Hepatocyte (in vitro differentiated cells): ENCODE measurements around the gene PLS3. TPM values are rescaled to one million over a fixed set of nuclear protein-coding genes. Genes with fewer than 3 reads are reported as not detected.

Experiments used
- DNase-seq: peaks from one replicate; pipeline ENCODE4 v3.0.0-alpha.2; 2016; ENCODE audit warnings: low spot score
- H2AFZ ChIP-seq: fragments of 200-600 bp; sonication (generic); 2 replicates; pipeline ENCODE4 v1.6.0; 2016; ENCODE audit warnings: antibody characterized with exemption, mild to moderate bottlenecking
- H3K27ac ChIP-seq: fragments of 200-600 bp; sonication (generic); 2 replicates; pipeline ENCODE4 v1.5.1; 2016; ENCODE audit warnings: mild to moderate bottlenecking
- H3K27me3 ChIP-seq: fragments of 200-600 bp; sonication (generic); 2 replicates; pipeline ENCODE4 v1.6.1; 2016
- H3K36me3 ChIP-seq: fragments of 200-600 bp; sonication (generic); replicated peaks from 2 replicates; pipeline ENCODE4 v1.5.1; 2016; ENCODE audit warnings: low read depth; ENCODE audit not compliant: insufficient read depth
- H3K4me1 ChIP-seq: fragments of 200-600 bp; sonication (generic); 2 replicates; pipeline ENCODE4 v1.5.1; 2016; ENCODE audit warnings: mild to moderate bottlenecking, moderate library complexity; ENCODE audit not compliant: insufficient read depth
- H3K4me2 ChIP-seq: fragments of 200-600 bp; sonication (generic); 2 replicates; pipeline ENCODE4 v1.6.0; 2016
- H3K4me3 ChIP-seq: fragments of 200-600 bp; sonication (generic); 2 replicates; pipeline ENCODE4 v1.5.1; 2016; ENCODE audit warnings: mild to moderate bottlenecking
- H3K79me2 ChIP-seq: fragments of 200-600 bp; sonication (generic); 2 replicates; pipeline ENCODE4 v1.6.0; 2017; ENCODE audit warnings: mild to moderate bottlenecking
- H3K9me2 ChIP-seq: fragments of 200-600 bp; sonication (generic); replicated peaks from 2 replicates; pipeline ENCODE4 v1.6.0; 2017; ENCODE audit warnings: mild to moderate bottlenecking; ENCODE audit not compliant: insufficient read depth
- H3K9me3 ChIP-seq: fragments of 200-600 bp; sonication (generic); 2 replicates; pipeline ENCODE4 v1.5.1; 2016; ENCODE audit warnings: low read depth, mild to moderate bottlenecking
- H4K20me1 ChIP-seq: fragments of 200-600 bp; sonication (generic); 2 replicates; pipeline ENCODE4 v1.6.0; 2016; ENCODE audit warnings: mild to moderate bottlenecking; ENCODE audit not compliant: insufficient read depth, poor library complexity, severe bottlenecking
- EZH2 ChIP-seq: fragments of 200-600 bp; sonication (generic); IDR thresholded peaks from 2 replicates; pipeline ENCODE4 v1.6.1; 2016; ENCODE audit warnings: antibody characterized with exemption, mild to moderate bottlenecking, borderline replicate concordance
- EZH2phosphoT487 ChIP-seq: fragments of 200-600 bp; sonication (generic); IDR thresholded peaks from one replicate; pipeline ENCODE4 v1.6.1; 2018; ENCODE audit warnings: antibody characterized with exemption, mild to moderate bottlenecking, low read depth, moderate library complexity; ENCODE audit not compliant: unreplicated experiment, severe bottlenecking
- WGBS: methylation state at CpG from one replicate; pipeline ENCODE4 v1.1.6; 2016; ENCODE audit warnings: low lambda C conversion rate; ENCODE audit errors: missing lambda C conversion rate; 5-methylcytosine and 5-hydroxymethylcytosine counted together
- polyA plus RNA-seq: library from polyadenylated mRNA; unstranded; fragments of >200 nt; fragmentation: Nextera tagmentation; extraction: Ambion mirVana; gene quantifications from 2 replicates; pipeline ENCODE4 v1.2.1, GENCODE V29; 2016
- total RNA-seq: library from RNA; depleted of rRNA; stranded (reverse); fragments of >200 nt; gene quantifications from 2 replicates; pipeline ENCODE4 v1.2.3, GENCODE V29; 2014
- TF ChIP-seq, protein P1 (sequence below): fragments of 200-600 bp; sonication (generic); IDR thresholded peaks from 2 replicates; pipeline ENCODE4 v1.5.1; 2016; ENCODE audit warnings: antibody characterized with exemption, mild to moderate bottlenecking; ENCODE audit not compliant: poor library complexity

The PLS3 gene
- total and polyA plus RNA-seq, 2 experiments from 2014 or later, result 277 to 361 TPM

DNA sequence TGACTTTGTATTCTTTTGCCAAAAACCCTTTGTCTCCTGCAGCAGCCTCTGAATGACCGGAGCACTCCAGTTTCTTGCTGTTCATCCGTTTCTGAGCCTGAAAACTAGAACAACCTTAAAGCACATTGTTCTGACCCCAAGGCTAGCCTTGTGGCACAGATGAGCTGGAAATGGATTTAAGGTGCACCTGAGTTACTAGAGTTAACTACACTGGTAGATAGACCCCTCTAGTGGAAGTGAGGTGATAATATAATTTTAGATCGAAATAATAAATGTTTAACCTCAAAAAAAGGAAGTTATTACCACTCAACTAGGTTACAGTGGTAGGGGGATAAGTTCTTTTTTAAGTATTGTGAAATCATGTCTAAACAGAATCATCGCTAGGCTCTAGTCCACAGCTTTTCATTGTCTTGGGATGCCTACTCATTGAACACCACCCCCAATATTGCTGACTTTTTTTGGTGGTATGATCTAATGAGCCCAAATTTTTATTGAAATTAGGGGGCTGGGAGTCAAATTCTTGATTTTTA, 2.7 kb downstream of the PLS3 start:
- no peak for DNase-seq
- H3K4me3 ChIP-seq, result no peak overlapping the region
- no peaks in the 10 kb centered on the region for H3K9me3 ChIP-seq
- no peaks in the 10 kb centered on the region for H3K9me2 ChIP-seq
- no peaks in the 10 kb centered on the region for H4K20me1 ChIP-seq
- H3K4me1 ChIP-seq, result peaks cover 15% of the 10 kb centered on the region
- peaks cover 69% of the 10 kb centered on the region for H3K79me2 ChIP-seq
- H2AFZ ChIP-seq, result no peak overlapping the region
- peak overlapping the region; percentile 83 for H3K4me2 ChIP-seq
- WGBS, result 76% methylated on average over 4 of the region's 4 CpGs
- peak overlapping the region; percentile 98 for H3K27ac ChIP-seq
- TF ChIP-seq EZH2phosphoT487 (no peak), EZH2 (no peak)
- TF ChIP-seq, protein P1, sequence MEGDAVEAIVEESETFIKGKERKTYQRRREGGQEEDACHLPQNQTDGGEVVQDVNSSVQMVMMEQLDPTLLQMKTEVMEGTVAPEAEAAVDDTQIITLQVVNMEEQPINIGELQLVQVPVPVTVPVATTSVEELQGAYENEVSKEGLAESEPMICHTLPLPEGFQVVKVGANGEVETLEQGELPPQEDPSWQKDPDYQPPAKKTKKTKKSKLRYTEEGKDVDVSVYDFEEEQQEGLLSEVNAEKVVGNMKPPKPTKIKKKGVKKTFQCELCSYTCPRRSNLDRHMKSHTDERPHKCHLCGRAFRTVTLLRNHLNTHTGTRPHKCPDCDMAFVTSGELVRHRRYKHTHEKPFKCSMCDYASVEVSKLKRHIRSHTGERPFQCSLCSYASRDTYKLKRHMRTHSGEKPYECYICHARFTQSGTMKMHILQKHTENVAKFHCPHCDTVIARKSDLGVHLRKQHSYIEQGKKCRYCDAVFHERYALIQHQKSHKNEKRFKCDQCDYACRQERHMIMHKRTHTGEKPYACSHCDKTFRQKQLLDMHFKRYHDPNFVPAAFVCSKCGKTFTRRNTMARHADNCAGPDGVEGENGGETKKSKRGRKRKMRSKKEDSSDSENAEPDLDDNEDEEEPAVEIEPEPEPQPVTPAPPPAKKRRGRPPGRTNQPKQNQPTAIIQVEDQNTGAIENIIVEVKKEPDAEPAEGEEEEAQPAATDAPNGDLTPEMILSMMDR, result peak; percentile 18
- no peaks in the 10 kb centered on the region for H3K27me3 ChIP-seq
- H3K36me3 ChIP-seq, result no peaks in the 10 kb centered on the region

DNA sequence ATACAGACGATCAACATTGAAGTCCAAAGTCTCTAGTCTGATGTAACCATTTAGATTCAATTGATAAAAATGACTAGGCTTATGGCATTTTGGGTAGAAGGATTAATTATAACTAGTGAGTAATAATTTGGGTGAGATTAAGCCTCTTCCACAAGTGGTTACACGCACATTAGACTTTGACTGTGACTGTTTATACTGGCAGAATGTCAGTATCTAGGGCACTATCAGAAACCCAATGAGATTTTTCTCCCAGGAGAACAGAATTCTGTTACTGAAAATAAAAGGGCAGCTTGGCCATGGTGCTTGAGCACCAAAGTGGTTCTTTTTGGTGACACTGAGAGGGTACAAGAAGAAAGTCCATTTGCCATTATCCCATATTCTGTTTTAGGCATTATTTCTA, 3.3 kb downstream of the PLS3 start:
- Histone ChIP-seq H3K36me3 (no peaks in the 10 kb centered on the region), H3K27ac (peak overlapping the region; percentile 29), H3K4me3 (no peak overlapping the region), H2AFZ (no peak overlapping the region), H3K9me2 (no peaks in the 10 kb centered on the region), H3K9me3 (no peaks in the 10 kb centered on the region), H3K79me2 (peaks cover 74% of the 10 kb centered on the region), H3K4me2 (peak overlapping the region; percentile 83), H4K20me1 (no peaks in the 10 kb centered on the region), H3K27me3 (no peaks in the 10 kb centered on the region), H3K4me1 (peaks cover 15% of the 10 kb centered on the region)
- TF ChIP-seq EZH2 (no peak), EZH2phosphoT487 (no peak)
- TF ChIP-seq, protein P1, result no peak
- WGBS, result 74% methylated on average over 2 of the region's 2 CpGs
- no peak for DNase-seq

DNA sequence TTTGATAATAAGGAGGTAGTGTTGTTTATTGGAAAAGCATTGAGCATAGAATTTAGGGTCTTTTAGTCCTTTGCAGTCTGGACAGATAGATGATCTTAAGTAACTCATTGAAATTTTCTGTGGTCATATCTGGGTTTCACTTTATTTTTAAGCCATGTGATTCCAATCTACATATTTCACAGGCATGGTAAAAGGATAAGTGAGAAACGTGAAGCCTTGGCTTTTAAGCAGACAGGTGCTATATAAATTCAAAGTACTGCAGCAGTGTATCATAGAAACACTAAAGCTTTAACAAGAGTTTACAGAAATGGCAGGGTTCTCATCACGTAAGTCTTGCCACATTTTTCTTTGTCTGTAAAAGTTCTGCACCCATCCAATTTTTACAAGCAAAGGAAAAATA, 4.9 kb downstream of the PLS3 start:
- TF ChIP-seq EZH2phosphoT487, result no peak
- TF ChIP-seq EZH2, result no peak
- TF ChIP-seq, protein P1, result no peak
- no peak overlapping the region for H3K27ac ChIP-seq
- H2AFZ ChIP-seq, result no peak overlapping the region
- H3K27me3 ChIP-seq, result no peaks in the 10 kb centered on the region
- peaks cover 91% of the 10 kb centered on the region for H3K79me2 ChIP-seq
- no peaks in the 10 kb centered on the region for H3K9me3 ChIP-seq
- peak overlapping the region; percentile 83 for H3K4me2 ChIP-seq
- H3K36me3 ChIP-seq, result no peaks in the 10 kb centered on the region
- peaks cover 15% of the 10 kb centered on the region for H3K4me1 ChIP-seq
- WGBS, result 67% methylated on average over 2 of the region's 2 CpGs
- no peak for DNase-seq
- H4K20me1 ChIP-seq, result no peaks in the 10 kb centered on the region
- no peak overlapping the region for H3K4me3 ChIP-seq
- H3K9me2 ChIP-seq, result no peaks in the 10 kb centered on the region

DNA sequence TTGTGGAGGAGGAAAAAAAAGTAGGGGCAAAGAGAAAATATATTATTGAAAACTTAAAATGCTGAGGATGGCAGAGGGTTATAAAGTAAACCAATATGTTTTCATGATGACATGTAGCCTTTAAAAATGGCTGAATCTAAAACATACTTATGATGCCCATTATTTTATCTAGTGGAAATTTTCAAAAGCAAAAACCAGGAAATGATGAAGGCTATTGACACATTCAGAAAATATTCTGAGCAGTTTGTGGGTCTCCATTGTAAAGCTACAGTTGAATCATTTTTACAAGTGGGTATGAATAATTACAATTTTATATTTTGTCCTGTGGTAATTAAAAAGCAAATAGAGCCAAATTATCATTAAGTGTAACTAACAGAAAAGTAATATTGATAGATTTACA, 10.7 kb downstream of the PLS3 start:
- no peaks in the 10 kb centered on the region for H3K4me1 ChIP-seq
- H2AFZ ChIP-seq, result no peak overlapping the region
- H3K4me3 ChIP-seq, result no peak overlapping the region
- H3K4me2 ChIP-seq, result no peak overlapping the region
- TF ChIP-seq, protein P1, result no peak
- TF ChIP-seq EZH2, result no peak
- no peak for TF ChIP-seq EZH2phosphoT487
- no peaks in the 10 kb centered on the region for H3K9me2 ChIP-seq
- DNase-seq, result no peak
- H3K36me3 ChIP-seq, result no peaks in the 10 kb centered on the region
- no peaks in the 10 kb centered on the region for H3K27me3 ChIP-seq
- H3K79me2 ChIP-seq, result peaks cover 98% of the 10 kb centered on the region
- no peak overlapping the region for H3K27ac ChIP-seq
- H3K9me3 ChIP-seq, result no peaks in the 10 kb centered on the region
- H4K20me1 ChIP-seq, result no peaks in the 10 kb centered on the region
